OCI-LY1 (cell line): Measurements from ENCODE around the gene TOMM40.

Source experiments
- EZH2 ChIP-seq: fragments of 200-600 bp; sonication (generic), shearing (Covaris generic); IDR thresholded peaks from 2 replicates; pipeline ENCODE4 v1.8.0; 2017; ENCODE audit warnings: borderline replicate concordance, mixed run types, mild to moderate bottlenecking, antibody characterized with exemption, low read length, moderate library complexity, mixed read lengths
- TF ChIP-seq, protein P1 (sequence below): fragments of 200-600 bp; sonication (generic), shearing (Covaris generic); IDR thresholded peaks from 2 replicates; pipeline ENCODE4 v1.5.1; 2017; ENCODE audit warnings: mild to moderate bottlenecking, antibody characterized with exemption, low read length, moderate library complexity, mixed read lengths

DNA sequence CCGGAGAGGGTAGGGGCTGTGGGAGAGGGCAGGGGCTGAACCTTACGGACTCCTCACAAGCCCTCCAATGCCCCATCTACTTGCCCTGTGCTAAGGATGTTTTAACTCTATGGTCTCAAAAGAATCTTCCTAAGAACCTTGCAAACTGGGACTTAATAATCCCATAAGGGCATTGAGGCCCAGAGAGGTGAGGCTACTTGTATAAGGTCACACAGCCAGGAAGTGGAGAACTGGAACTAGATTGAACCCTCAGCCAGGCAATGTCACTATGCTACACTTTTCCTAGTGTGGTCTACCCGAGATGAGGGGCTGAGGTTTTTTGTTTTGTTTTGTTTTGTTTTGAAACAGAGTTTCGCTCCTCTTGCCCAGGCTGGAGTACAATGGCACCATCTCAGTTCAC, 40.5 kb downstream of the TOMM40 start:
- no peak for TF ChIP-seq EZH2
- TF ChIP-seq, protein P1, sequence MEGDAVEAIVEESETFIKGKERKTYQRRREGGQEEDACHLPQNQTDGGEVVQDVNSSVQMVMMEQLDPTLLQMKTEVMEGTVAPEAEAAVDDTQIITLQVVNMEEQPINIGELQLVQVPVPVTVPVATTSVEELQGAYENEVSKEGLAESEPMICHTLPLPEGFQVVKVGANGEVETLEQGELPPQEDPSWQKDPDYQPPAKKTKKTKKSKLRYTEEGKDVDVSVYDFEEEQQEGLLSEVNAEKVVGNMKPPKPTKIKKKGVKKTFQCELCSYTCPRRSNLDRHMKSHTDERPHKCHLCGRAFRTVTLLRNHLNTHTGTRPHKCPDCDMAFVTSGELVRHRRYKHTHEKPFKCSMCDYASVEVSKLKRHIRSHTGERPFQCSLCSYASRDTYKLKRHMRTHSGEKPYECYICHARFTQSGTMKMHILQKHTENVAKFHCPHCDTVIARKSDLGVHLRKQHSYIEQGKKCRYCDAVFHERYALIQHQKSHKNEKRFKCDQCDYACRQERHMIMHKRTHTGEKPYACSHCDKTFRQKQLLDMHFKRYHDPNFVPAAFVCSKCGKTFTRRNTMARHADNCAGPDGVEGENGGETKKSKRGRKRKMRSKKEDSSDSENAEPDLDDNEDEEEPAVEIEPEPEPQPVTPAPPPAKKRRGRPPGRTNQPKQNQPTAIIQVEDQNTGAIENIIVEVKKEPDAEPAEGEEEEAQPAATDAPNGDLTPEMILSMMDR = no peak
